ENCODE results near the gene TMEM250.

Gene TMEM250

GRCh38 chr9:136131629-136132511 is 13.2 kb upstream of the TMEM250 start:
- DNase-seq = no peak

DNA sequence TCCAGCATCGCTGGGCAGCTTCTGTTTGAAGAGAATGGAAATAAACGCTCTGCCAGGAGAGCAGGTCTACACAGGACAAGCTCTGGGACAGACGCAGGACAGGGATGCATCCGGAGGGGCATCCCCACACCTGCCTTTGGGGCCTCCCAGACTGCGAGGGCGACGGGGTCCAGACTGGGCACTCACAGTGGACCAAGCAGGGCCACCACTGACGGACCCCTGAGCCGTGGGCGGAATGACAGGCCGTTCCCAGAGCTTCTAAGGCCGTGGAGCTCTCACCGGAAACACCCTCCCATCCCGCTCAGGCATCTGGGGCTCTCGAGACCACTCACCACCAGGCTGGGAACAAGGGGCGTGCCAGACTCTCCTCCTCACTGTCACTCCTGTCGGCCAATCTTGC is 10.5 kb upstream of the TMEM250 start:
- DNase-seq = no peak

DNA sequence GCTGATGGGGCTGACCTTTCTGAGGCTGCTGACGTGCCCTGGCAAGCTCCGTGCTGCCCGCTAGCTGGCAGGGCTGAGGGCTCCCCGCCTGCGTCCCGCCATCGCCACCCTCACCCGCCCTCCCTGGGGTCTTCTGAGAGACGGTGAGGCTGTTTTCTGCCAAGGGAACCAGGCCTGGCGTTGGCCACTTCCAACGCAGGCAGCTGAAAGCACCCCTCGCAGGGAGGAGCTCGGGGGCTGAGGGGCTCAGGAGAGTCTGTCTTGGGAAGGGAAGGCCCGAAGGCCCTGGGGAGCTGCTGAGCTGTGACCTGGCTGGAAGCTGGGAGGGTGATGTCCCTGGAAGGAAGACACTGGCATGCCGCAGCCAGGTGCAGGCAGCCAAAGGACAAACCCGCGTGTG is 9.8 kb upstream of the TMEM250 start:
- no peak for DNase-seq

GRCh38 chr9:136127313-136127712 is 8.6 kb upstream of the TMEM250 start:
- DNase-seq = no peak

DNA sequence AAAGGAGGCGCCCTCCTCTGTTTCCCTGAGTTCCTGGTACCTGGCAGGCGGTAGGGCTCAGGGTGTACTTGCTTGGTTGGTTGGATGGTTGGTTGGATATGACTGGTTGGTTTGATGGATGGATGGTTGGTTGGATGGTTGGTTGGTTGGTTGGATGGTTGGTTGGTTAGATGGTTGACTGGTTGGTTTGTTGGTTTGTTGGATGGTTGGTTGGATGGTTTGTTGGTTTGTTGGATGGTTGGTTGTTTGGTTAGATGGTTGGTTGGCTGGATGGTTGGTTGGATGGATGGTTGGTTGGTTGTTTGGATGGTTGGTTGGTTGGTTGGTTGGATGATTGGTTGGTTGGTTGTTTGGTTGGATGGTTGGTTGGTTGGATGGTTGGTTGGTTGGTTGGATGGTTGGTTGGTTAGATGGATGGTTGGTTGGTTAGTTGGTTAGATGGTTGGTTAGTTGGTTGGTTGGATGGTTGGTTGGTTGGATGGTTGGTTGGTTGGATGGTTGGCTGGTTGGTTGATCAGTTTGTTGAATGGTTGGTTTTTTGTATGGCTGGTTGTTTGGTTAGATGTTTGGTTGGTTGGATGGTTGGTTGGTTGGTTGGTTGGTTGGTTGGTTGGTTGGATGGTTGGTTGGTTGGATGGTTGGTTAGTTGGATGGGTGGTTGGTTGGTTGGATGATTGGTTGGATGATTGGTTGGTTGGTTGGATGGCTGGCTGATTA is 6.5 kb upstream of the TMEM250 start:
- no peak for DNase-seq

DNA sequence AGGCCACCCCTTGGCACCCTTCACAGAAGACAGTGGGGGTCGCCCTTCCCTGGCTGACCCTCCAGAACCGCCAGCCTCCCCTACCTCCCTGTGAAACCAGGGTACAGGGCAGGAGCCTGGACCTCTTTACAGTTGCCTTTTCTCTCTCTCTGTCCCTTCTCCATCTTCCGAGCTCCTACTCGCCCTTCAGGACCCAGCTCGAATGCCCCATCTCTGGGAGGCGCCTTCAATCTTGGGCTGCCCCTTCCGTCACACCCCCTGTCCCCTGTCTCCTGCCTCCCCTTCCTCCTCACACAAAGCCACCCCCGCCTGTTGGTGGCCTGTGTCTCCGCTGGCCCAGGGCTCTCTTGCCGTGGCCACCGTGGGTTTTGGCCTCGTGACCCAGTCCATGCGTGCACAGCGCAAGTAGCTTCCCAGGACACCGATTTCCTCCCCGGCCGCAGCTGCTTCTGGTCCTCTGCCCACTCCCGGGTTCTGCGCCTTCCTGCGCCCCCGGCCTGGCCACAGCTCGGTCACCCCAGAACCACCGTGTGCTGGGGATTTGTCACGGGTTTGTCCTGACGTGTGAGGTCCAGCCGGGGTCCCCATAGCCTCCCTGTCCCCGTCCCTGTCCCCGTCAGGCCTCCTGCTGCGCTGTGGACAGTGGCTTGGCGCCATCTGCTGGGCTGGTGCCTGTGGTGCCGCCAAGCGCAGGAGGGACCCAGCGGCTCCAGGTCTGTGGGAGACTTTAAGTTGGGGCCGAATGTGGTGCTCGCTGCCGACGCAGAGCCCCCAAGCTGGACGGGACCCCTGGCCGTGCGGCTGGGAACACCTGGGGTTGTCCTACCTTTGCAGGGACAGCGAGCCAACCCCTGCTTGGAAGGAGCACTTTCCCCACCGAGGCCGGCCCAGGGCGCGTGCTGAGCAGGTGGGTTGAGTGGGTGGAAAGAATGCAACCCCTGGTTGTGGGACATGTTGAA is 4.0 kb upstream of the TMEM250 start:
- DNase-seq = peak; percentile 82

- DNase-seq = peak; percentile 35
These were observed 3.1 kb upstream of the TMEM250 start for GRCh38 chr9:136121801-136122200.

DNA sequence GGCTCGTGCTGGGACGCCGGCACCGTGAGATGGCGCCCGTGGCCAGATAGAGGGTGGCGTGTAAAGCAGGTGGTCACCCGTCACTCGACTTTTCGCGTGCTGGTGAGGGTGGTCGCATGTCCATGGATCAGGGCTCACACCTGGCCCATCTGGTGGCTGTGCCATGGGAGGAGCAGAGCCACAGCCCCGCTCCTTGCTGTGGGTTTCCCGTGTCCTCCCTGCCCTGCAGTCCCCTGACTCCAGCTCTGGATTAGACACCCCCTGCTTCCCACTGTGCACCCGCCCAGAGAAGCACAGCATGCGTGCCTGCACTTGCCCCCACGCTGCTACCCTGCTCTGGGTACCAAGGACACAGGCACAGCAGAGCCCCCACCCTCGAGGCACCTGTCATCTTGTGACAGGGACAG is 1.8 kb upstream of the TMEM250 start:
- no peak for DNase-seq

- DNase-seq = no peak
These were observed 1.3 kb upstream of the TMEM250 start for GRCh38 chr9:136119883-136120393.

DNA sequence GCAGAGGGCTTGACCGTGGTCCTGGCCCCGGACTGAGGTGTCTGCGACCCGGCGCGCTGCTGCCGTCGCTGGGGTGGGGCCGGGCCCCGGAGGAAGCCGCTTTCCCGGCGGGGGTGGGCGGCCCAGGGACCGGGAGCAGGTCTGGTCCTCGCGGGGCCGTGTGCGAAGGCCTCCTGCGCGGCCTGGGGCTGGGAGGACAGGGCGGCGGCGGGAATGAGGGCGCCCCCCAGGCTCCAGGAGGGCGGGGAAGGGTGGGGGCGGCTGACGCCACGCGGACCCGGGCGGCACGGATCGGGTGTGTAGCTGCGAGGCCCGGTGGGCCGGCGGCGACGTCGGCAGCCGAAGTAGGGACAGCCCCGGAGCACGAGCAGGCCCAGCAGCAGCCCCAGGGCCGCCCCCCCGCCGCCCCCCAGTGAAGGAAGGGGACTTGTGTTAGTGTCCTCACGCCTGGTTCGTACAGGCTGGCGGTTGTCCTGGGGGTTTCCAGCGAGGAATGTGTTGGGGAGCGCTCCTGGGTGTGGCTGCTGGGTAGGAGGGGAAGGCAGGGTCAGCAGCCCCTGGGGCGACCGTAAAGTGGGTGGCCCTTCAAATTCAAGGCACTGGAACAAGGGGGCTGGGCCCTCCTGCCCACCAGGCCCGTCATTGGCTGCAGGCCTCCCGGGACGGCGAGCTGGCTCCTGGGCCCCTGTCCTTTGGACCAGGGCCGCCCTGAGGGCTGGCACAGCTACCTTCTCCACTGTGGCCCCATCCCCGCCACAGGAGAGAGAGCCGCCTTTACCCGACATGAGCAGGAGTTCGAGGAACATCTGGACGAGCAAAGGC is 597 bp upstream of the TMEM250 start:
- DNase-seq = peak; percentile 75

DNA sequence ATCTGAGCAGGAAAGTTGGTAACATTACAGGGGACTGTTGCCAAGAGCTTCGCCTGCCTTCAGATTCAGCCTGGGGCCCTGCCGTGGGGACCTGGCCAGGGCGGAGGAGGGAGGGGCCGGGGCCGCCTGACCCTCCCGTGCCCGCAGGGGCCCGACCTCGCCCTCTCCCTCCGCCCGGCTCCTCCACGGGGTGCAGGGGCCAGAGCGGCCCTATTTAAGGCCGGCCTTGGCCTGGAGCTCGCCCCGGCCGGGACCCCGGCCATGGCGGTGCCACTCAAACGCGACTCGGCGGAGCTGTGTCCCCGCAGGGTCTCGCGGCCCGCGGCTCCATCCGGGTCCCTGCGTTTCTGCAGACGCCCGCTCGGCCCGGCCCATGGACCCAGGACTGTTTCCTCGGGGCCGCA is 757 bp downstream of the TMEM250 start:
- DNase-seq = no peak

DNA sequence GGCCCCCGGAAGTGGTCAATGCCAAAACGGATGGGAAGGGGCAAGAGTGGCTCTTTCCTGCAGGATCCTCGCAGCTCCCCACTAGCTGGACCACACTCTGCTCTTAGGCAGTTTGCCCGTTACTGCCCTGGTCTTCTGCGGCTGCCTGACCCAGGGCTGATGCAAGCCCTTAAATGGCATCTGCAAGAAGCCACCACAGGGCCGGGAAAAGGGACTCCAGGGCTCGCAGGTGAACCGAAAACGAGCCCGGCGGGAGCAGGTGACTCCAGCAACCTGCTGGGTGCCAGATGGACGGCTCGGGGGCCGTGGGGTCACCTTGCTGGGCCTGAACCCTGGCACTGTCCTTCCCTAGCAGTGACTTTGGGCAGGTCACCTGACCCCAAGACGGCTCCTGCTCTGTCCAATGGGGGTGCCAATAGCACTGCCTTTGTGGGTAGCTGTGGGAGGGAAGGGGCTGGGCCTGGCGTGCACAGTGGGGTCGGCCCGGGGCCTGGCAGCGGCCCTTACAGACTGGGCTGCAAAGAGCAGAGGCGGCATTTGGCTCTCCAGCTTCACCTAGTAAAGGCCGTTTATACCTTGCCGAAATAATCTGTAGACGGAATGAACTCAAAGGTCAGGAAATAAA is 1.3 kb downstream of the TMEM250 start:
- no peak for DNase-seq

GRCh38 chr9:136116360-136117098 is 2.1 kb downstream of the TMEM250 start:
- DNase-seq = no peak

DNA sequence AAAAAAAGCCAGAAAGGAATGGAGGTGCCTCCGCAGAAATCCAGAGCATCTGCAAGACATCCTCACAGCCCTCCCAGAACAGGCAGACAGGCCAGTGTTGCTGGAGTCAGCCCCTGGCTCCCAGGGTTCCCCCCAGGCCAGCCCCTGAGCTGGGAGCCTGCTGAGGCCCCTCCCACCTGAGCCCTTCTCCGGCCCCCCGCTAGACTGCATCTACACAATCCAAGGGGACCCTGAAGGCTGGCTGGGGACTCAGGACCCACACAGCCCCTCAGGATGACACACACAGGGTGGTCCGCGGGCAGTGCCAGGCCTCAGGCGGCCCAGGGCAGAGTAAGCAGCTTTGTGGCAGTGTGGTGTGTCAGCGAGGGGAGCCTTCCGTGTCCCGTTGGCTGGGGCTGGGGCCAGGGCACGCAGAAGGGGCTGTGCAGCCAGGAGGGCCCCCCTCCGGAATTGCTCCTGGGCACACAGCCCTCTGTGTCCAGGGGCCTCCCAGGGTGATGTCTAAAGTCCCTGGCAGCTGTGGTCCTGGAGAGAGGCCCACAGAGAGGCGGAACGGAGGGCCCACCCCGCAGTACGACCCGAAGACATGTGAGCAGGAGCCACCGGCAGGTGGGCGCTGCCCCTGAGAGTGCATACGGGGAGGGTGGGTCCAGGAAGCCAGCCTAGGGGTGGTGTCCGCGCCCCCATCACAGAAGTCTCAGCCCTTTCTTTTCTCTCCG is 2.9 kb downstream of the TMEM250 start:
- no peak for DNase-seq

DNA sequence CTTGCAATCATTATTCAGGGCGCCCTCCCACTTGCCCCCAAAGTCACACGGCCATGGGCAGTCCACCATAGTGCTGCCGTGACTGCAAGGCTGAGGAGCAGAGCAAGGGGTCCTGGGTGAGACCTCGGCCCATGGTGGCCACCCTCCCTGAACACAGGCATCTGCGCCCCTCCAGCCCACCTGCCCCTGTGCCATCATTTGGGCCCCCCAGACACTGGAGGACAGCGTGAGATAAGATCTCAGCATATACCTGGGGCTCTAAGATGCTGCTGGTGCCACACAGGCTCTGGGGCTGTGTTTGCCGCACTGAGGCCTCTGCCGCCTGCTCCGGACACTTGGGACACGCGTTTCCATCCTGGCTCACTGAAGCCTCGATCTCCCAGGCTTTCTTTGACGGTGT is 3.5 kb downstream of the TMEM250 start:
- DNase-seq = no peak

DNA sequence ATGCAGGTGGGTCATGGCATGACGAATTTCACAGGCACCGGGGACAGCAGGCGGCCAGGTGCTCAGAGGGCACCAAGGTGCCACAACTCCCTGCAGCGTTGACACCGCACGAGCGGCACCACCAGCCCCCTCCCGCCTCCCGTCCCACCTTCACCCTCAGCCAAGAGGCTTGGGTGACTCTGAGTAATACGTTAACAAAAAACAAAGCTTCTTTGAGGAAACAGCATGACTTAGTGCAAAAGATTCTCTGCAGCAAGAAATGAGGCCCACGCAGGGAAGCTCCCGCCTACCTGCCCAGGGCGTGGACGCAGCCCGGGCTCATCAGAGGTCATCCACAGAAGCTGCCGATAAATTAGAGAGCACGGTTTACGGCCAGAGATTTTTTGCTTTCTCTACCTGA is 4.1 kb downstream of the TMEM250 start:
- no peak for DNase-seq

- DNase-seq = no peak
These were observed 6.1 kb downstream of the TMEM250 start for GRCh38 chr9:136112541-136112940.

GRCh38 chr9:136111910-136112309 is 6.8 kb downstream of the TMEM250 start:
- no peak for DNase-seq

GRCh38 chr9:136111190-136111589 is 7.5 kb downstream of the TMEM250 start:
- no peak for DNase-seq

All from femur (tissue), 1 donor.